ENCODE data around the gene NCOA3. TPM values are rescaled to one million over a fixed set of nuclear protein-coding genes. Genes with fewer than 3 reads are reported as not detected.

NCOA3 gene
- total and polyA plus RNA-seq, 2 experiments from 2014 or later: 6.7 to 25.8 TPM

GRCh38 chr20:47535088-47535487, 33.4 kb downstream of the NCOA3 start:
- peaks cover 3% of the 10 kb centered on the region for H3K27me3 Mint-ChIP-seq (ENCODE audit: insufficient read depth, low read depth, poor library complexity)
- DNase-seq (ENCODE audit: low spot score) (peak; percentile 92), ATAC-seq (peak; percentile 98)
- H3K4me1 Mint-ChIP-seq: peaks cover 7% of the 10 kb centered on the region; the same call in 2 of the 3 replicates
- Histone ChIP-seq H3K27me3 (ENCODE audit: insufficient read depth) (no peaks in the 10 kb centered on the region), H4K20me1 (replicated peaks; ENCODE audit: insufficient read depth) (peaks cover 15% of the 10 kb centered on the region), H3K4me2 (no peak overlapping the region), H3K4me1 (ENCODE audit: insufficient read depth) (peaks cover 7% of the 10 kb centered on the region; the same call in 1 of the 2 replicates), H3K27ac (ENCODE audit: low read depth) (0 out of 2 replicates have a peak overlapping the region, but pooled peaks have one; percentile 61), H3K4me3 (no peak overlapping the region), H3F3A (replicated peaks; ENCODE audit: low read depth) (no peaks in the 10 kb centered on the region), H2AFZ (no peak overlapping the region), H3K9me2 (ENCODE audit: insufficient read depth) (no peaks in the 10 kb centered on the region), H3K36me3 (ENCODE audit: insufficient read depth) (no peaks in the 10 kb centered on the region; the same call in 1 of the 2 replicates), H3K79me2 (replicated peaks; ENCODE audit: insufficient read depth) (peaks cover 93% of the 10 kb centered on the region)
- peak; percentile 71 to 72 for TF ChIP-seq CTCF (conservative IDR thresholded peaks at IDR 0.05; ENCODE audit: low read depth in 2 of 2)
- TF ChIP-seq REST (IDR thresholded peaks at IDR 0.05; ENCODE audit: unreplicated experiment): no peak
- H3K36me3 Mint-ChIP-seq (ENCODE audit: low read depth): no peaks in the 10 kb centered on the region; the same call in 2 of the 3 replicates
- H3K9me3 Mint-ChIP-seq: no peaks in the 10 kb centered on the region; the same call in 2 of the 3 replicates
- H3K27ac Mint-ChIP-seq: 0 out of 2 replicates have a peak overlapping the region, but pooled peaks have one; percentile 40
- H3K4me3 Mint-ChIP-seq: no peak overlapping the region

GRCh38 chr20:47535994-47536393, 34.3 kb downstream of the NCOA3 start:
- H3K4me3 ChIP-seq: no peak overlapping the region
- Mint-ChIP-seq H3K27me3 (ENCODE audit: insufficient read depth, low read depth, poor library complexity) (peaks cover 3% of the 10 kb centered on the region), H3K27ac (no peak overlapping the region), H3K36me3 (ENCODE audit: low read depth) (no peaks in the 10 kb centered on the region; the same call in 2 of the 3 replicates), H3K9me3 (no peaks in the 10 kb centered on the region; the same call in 2 of the 3 replicates), H3K4me3 (no peak overlapping the region), H3K4me1 (peaks cover 16% of the 10 kb centered on the region)
- peaks cover 15% of the 10 kb centered on the region for H4K20me1 ChIP-seq (replicated peaks; ENCODE audit: insufficient read depth)
- H3K4me2 ChIP-seq: no peak overlapping the region
- H3K4me1 ChIP-seq (ENCODE audit: insufficient read depth): peaks cover 16% of the 10 kb centered on the region
- H2AFZ ChIP-seq: no peak overlapping the region
- no peaks in the 10 kb centered on the region; the same call in 1 of the 2 replicates for H3K36me3 ChIP-seq (ENCODE audit: insufficient read depth)
- no peaks in the 10 kb centered on the region for H3F3A ChIP-seq (replicated peaks; ENCODE audit: low read depth)
- DNase-seq (ENCODE audit: low spot score) (no peak), ATAC-seq (no peak)
- H3K27ac ChIP-seq (ENCODE audit: low read depth): no peak overlapping the region
- H3K79me2 ChIP-seq (replicated peaks; ENCODE audit: insufficient read depth): peaks cover 94% of the 10 kb centered on the region
- H3K9me2 ChIP-seq (ENCODE audit: insufficient read depth): no peaks in the 10 kb centered on the region
- no peaks in the 10 kb centered on the region for H3K27me3 ChIP-seq (ENCODE audit: insufficient read depth)
- TF ChIP-seq EZH2phosphoT487 (IDR thresholded peaks at IDR 0.05; ENCODE audit: unreplicated experiment): no peak
- no peak for TF ChIP-seq ZNF462 (CRISPR knock-in tag; IDR thresholded peaks at IDR 0.05)
- no peak for TF ChIP-seq CREB1 (CRISPR knock-in tag; IDR thresholded peaks at IDR 0.05; ENCODE audit: low read depth)
- TF ChIP-seq NANOG (IDR thresholded peaks at IDR 0.05; ENCODE audit: borderline replicate concordance): no peak
- TF ChIP-seq CTCF (conservative IDR thresholded peaks at IDR 0.05; ENCODE audit: low read depth in 2 of 2): no peak
- TF ChIP-seq ZNF114 (CRISPR knock-in tag; IDR thresholded peaks at IDR 0.05): no peak

Data from GM23338 (cell line).